Measurements from ENCODE around the gene ROBO4.

GRCh38 chr11:124839972-124840621, 57.6 kb downstream of the ROBO4 start:
- TF ChIP-seq CTCF (conservative IDR thresholded peaks at IDR 0.05) = no peak
- TF ChIP-seq ZFX (IDR thresholded peaks at IDR 0.05) = no peak

All from C4-2B (cell line).